Upper lobe of right lung (tissue), 1 donor: Measurements from ENCODE around the gene UXS1. TPM values are rescaled to one million over a fixed set of nuclear protein-coding genes. Genes with fewer than 3 reads are reported as not detected.

Experiments
- ATAC-seq: fragments of 200-7000 bp; cut with Tn5 transposase; one replicate; pipeline ENCODE4 v1.9.1; 2020; ENCODE audit warnings: mild to moderate bottlenecking, moderate library complexity
- DNase-seq: peaks from one replicate; pipeline ENCODE4 v3.0.0-alpha.2; 2020
- H3K27ac ChIP-seq: fragments of 200-600 bp; one replicate; pipeline ENCODE4 v1.8.0; 2022
- H3K27me3 ChIP-seq: fragments of 200-600 bp; one replicate; pipeline ENCODE4 v1.8.0; 2022; ENCODE audit warnings: mild to moderate bottlenecking
- H3K36me3 ChIP-seq: fragments of 200-600 bp; one replicate; pipeline ENCODE4 v1.8.0; 2022
- H3K4me1 ChIP-seq: fragments of 200-600 bp; one replicate; pipeline ENCODE4 v1.8.0; 2022
- H3K4me3 ChIP-seq: fragments of 200-600 bp; one replicate; pipeline ENCODE4 v1.8.0; 2022; ENCODE audit warnings: mild to moderate bottlenecking
- H3K9me3 ChIP-seq: fragments of 200-600 bp; one replicate; pipeline ENCODE4 v1.8.0; 2022
- CTCF ChIP-seq: fragments of 200-600 bp; IDR thresholded peaks from one replicate; pipeline ENCODE4 v1.8.0; 2022; ENCODE audit warnings: antibody characterized with exemption
- intact Hi-C: fragments of 100-400 bp; cut with DNase I; formaldehyde crosslinking; loops from one replicate; pipeline ENCODE4 v1.11.0; 2022
- total RNA-seq: library from RNA; stranded (reverse); fragmentation: NEBNext Ultra II Directional; extraction: Animal tissue kit (Norgen Biotek cat#: 25700); gene quantifications from one replicate; pipeline ENCODE4 v1.2.1, GENCODE V29; 2021
- donor health status: DM: no; HTN: yes; CAD: no; lungs with severe emphysema.

Gene UXS1
- total RNA-seq, 1 donor from 2014 or later: 64.8 TPM

GRCh38 chr2:106115665-106116064 is 78.4 kb downstream of the UXS1 start:
- no peaks in the 10 kb centered on the region for H3K9me3 ChIP-seq
- intact Hi-C loops: no loop called here
- H3K27me3 ChIP-seq: no peaks in the 10 kb centered on the region
- DNase-seq (no peak), ATAC-seq (no peak)
- no peak overlapping the region for H3K4me3 ChIP-seq
- H3K36me3 ChIP-seq: peaks cover 32% of the 10 kb centered on the region
- H3K27ac ChIP-seq: no peak overlapping the region
- no peak for TF ChIP-seq CTCF
- no peaks in the 10 kb centered on the region for H3K4me1 ChIP-seq

GRCh38 chr2:106115250-106115649 is 78.9 kb downstream of the UXS1 start:
- intact Hi-C loops: no loop called here
- peaks cover 33% of the 10 kb centered on the region for H3K36me3 ChIP-seq
- no peak for ATAC-seq
- no peak for TF ChIP-seq CTCF
- H3K27me3 ChIP-seq: no peaks in the 10 kb centered on the region
- no peaks in the 10 kb centered on the region for H3K4me1 ChIP-seq
- no peak overlapping the region for H3K4me3 ChIP-seq
- H3K9me3 ChIP-seq: no peaks in the 10 kb centered on the region
- no peak for DNase-seq
- no peak overlapping the region for H3K27ac ChIP-seq

GRCh38 chr2:106114166-106114565 is 79.9 kb downstream of the UXS1 start:
- Histone ChIP-seq H3K36me3 (peaks cover 39% of the 10 kb centered on the region), H3K27ac (peak overlapping the region; percentile 63), H3K4me3 (no peak overlapping the region), H3K27me3 (no peaks in the 10 kb centered on the region), H3K4me1 (no peaks in the 10 kb centered on the region), H3K9me3 (no peaks in the 10 kb centered on the region)
- intact Hi-C loops: no loop called here
- no peak for TF ChIP-seq CTCF
- ATAC-seq: no peak
- no peak for DNase-seq

- H3K27ac ChIP-seq: peak overlapping the region; percentile 63
- TF ChIP-seq CTCF: no peak
- DNase-seq (no peak), ATAC-seq (peak; percentile 76)
- intact Hi-C loops: no loop called here
- H3K4me3 ChIP-seq: no peak overlapping the region
- H3K9me3 ChIP-seq: no peaks in the 10 kb centered on the region
- H3K27me3 ChIP-seq: no peaks in the 10 kb centered on the region
- peaks cover 39% of the 10 kb centered on the region for H3K36me3 ChIP-seq
- no peaks in the 10 kb centered on the region for H3K4me1 ChIP-seq
Measured at GRCh38 chr2:106113361-106113966, 80.6 kb downstream of the UXS1 start.

- DNase-seq (no peak), ATAC-seq (no peak)
- intact Hi-C loops: no loop called here
- Histone ChIP-seq H3K36me3 (peaks cover 34% of the 10 kb centered on the region), H3K4me3 (no peak overlapping the region), H3K9me3 (no peaks in the 10 kb centered on the region), H3K27me3 (no peaks in the 10 kb centered on the region), H3K27ac (no peak overlapping the region), H3K4me1 (no peaks in the 10 kb centered on the region)
- TF ChIP-seq CTCF: no peak
Measured at GRCh38 chr2:106111882-106112571, 82.1 kb downstream of the UXS1 start.
